ENCODE data around the gene BTN3A1. TPM values are rescaled to one million over a fixed set of nuclear protein-coding genes. Genes with fewer than 3 reads are reported as not detected.
A peak's percentile ranks its signal among the peaks of the same experiment; 100 is the strongest.

The BTN3A1 gene
- total and polyA plus RNA-seq, 2 of the 13 experiments (the other 11 are each of a cell fraction or from before 2014, with no cell fraction given): 13.3 to 14.0 TPM

DNA sequence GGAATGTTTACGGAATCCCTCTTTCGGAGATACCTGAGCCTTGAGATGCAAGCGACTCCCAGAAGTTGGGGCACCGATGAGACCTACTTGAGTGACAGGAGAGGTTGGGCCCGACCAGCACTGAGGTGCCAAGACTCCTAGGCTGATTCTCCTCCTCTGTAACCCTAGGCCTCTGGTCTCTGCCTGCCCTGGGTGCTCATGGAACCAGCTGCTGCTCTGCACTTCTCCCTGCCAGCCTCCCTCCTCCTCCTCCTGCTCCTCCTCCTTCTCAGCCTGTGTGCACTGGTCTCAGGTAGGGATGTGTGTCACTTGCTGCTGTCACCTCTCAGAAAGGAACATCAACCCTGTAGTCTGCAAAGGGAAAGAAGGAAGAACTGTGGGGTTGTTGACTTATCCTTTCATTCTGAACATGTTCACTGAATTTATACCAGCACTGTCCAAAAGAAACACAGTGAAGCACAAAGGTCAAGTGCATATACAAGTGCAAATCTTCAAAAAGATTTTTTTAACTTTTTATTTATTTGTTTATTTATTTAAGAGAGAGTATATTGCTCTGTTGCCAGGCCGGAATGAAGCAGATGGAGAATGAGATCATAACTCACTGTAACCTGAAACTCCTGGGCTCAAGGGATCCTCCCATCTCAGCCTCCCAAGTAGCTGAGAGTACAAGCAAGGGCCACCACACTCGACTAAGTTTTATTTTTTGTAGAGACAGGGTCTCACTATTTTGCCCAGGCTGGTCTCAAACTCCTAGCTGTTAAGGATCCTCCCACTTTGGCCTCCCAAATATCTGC is 18.3 kb upstream of the BTN3A1 start (continued):
- TF ChIP-seq, protein P1, sequence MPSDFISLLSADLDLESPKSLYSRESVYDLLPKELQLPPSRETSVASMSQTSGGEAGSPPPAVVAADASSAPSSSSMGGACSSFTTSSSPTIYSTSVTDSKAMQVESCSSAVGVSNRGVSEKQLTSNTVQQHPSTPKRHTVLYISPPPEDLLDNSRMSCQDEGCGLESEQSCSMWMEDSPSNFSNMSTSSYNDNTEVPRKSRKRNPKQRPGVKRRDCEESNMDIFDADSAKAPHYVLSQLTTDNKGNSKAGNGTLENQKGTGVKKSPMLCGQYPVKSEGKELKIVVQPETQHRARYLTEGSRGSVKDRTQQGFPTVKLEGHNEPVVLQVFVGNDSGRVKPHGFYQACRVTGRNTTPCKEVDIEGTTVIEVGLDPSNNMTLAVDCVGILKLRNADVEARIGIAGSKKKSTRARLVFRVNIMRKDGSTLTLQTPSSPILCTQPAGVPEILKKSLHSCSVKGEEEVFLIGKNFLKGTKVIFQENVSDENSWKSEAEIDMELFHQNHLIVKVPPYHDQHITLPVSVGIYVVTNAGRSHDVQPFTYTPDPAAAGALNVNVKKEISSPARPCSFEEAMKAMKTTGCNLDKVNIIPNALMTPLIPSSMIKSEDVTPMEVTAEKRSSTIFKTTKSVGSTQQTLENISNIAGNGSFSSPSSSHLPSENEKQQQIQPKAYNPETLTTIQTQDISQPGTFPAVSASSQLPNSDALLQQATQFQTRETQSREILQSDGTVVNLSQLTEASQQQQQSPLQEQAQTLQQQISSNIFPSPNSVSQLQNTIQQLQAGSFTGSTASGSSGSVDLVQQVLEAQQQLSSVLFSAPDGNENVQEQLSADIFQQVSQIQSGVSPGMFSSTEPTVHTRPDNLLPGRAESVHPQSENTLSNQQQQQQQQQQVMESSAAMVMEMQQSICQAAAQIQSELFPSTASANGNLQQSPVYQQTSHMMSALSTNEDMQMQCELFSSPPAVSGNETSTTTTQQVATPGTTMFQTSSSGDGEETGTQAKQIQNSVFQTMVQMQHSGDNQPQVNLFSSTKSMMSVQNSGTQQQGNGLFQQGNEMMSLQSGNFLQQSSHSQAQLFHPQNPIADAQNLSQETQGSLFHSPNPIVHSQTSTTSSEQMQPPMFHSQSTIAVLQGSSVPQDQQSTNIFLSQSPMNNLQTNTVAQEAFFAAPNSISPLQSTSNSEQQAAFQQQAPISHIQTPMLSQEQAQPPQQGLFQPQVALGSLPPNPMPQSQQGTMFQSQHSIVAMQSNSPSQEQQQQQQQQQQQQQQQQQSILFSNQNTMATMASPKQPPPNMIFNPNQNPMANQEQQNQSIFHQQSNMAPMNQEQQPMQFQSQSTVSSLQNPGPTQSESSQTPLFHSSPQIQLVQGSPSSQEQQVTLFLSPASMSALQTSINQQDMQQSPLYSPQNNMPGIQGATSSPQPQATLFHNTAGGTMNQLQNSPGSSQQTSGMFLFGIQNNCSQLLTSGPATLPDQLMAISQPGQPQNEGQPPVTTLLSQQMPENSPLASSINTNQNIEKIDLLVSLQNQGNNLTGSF (CRISPR knock-in tag; IDR thresholded peaks at IDR 0.05): no peak
- TF ChIP-seq HOXA5 (CRISPR knock-in tag; IDR thresholded peaks at IDR 0.05): no peak
- TF ChIP-seq USF2 (IDR thresholded peaks at IDR 0.05; ENCODE audit: low read depth, low read length): no peak
- no peak for TF ChIP-seq USF2 (CRISPR knock-in tag; IDR thresholded peaks at IDR 0.05; ENCODE audit: borderline replicate concordance)
- TF ChIP-seq ZFAT (CRISPR knock-in tag; conservative IDR thresholded peaks at IDR 0.05): no peak
- no peak for TF ChIP-seq ATF1 (CRISPR knock-in tag; IDR thresholded peaks at IDR 0.05)
- peak; percentile 27 for TF ChIP-seq ZNF781 (CRISPR knock-in tag; IDR thresholded peaks at IDR 0.05; ENCODE audit: borderline replicate concordance, not compliant biosample characterization)
- no peak for TF ChIP-seq MTF1 (CRISPR knock-in tag; IDR thresholded peaks at IDR 0.05)
- no peak for TF ChIP-seq WIZ (CRISPR knock-in tag; IDR thresholded peaks at IDR 0.05)
- TF ChIP-seq, protein P2, sequence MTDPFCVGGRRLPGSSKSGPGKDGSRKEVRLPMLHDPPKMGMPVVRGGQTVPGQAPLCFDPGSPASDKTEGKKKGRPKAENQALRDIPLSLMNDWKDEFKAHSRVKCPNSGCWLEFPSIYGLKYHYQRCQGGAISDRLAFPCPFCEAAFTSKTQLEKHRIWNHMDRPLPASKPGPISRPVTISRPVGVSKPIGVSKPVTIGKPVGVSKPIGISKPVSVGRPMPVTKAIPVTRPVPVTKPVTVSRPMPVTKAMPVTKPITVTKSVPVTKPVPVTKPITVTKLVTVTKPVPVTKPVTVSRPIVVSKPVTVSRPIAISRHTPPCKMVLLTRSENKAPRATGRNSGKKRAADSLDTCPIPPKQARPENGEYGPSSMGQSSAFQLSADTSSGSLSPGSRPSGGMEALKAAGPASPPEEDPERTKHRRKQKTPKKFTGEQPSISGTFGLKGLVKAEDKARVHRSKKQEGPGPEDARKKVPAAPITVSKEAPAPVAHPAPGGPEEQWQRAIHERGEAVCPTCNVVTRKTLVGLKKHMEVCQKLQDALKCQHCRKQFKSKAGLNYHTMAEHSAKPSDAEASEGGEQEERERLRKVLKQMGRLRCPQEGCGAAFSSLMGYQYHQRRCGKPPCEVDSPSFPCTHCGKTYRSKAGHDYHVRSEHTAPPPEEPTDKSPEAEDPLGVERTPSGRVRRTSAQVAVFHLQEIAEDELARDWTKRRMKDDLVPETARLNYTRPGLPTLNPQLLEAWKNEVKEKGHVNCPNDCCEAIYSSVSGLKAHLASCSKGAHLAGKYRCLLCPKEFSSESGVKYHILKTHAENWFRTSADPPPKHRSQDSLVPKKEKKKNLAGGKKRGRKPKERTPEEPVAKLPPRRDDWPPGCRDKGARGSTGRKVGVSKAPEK (CRISPR knock-in tag; IDR thresholded peaks at IDR 0.05; ENCODE audit: borderline replicate concordance): no peak
- TF ChIP-seq, protein P3, sequence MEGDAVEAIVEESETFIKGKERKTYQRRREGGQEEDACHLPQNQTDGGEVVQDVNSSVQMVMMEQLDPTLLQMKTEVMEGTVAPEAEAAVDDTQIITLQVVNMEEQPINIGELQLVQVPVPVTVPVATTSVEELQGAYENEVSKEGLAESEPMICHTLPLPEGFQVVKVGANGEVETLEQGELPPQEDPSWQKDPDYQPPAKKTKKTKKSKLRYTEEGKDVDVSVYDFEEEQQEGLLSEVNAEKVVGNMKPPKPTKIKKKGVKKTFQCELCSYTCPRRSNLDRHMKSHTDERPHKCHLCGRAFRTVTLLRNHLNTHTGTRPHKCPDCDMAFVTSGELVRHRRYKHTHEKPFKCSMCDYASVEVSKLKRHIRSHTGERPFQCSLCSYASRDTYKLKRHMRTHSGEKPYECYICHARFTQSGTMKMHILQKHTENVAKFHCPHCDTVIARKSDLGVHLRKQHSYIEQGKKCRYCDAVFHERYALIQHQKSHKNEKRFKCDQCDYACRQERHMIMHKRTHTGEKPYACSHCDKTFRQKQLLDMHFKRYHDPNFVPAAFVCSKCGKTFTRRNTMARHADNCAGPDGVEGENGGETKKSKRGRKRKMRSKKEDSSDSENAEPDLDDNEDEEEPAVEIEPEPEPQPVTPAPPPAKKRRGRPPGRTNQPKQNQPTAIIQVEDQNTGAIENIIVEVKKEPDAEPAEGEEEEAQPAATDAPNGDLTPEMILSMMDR (CRISPR knock-in tag; IDR thresholded peaks at IDR 0.05): no peak
- TF ChIP-seq GABPB1 (CRISPR knock-in tag; IDR thresholded peaks at IDR 0.05): peak; percentile 13; the same call in 1 of the 2 replicates
- TF ChIP-seq TCF7L2 (IDR thresholded peaks at IDR 0.05; ENCODE audit: low read depth, low read length): no peak
- peak; percentile 78; the same call in 1 of the 2 replicates for TF ChIP-seq SIX4 (CRISPR knock-in tag; IDR thresholded peaks at IDR 0.05)
- peak; percentile 64; the same call in 1 of the 2 replicates for TF ChIP-seq SIX1 (CRISPR knock-in tag; IDR thresholded peaks at IDR 0.05; ENCODE audit: borderline replicate concordance)
- no peak for TF ChIP-seq TEAD2 (CRISPR knock-in tag; IDR thresholded peaks at IDR 0.05)
- no peak for TF ChIP-seq ZNF317 (CRISPR knock-in tag; IDR thresholded peaks at IDR 0.05)
